ENCODE results near the gene KATNB1.
"Not testable (repeated sequence)": the region's sequence is repeated elsewhere in the genome, so short reads cannot be mapped to it uniquely, and the experiment has no call there.

Gene KATNB1

DNA sequence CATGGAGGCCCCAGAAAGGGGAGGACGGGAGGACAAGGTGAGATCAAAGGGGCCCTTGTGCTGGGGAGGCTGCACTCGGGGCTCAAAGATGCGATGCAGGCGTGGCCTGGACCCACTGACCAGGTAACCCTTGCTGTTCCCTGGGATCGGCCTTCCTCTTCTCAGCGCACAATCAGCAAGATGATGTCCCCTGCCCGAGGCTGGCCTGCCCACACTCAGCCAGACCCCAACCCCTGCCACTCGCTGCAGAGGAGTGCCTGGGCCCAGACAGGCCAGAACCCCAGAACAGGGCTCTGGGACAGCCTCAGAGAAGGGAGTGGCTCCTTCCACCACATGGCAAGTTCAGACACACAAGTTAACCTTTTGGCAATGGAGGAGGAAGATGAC is 51.9 kb downstream of the KATNB1 start:
- peaks cover 2% of the 10 kb centered on the region for H3K27me3 Mint-ChIP-seq
- H3K4me1 Mint-ChIP-seq (ENCODE audit: low read depth) = no peaks in the 10 kb centered on the region
- no peaks in the 10 kb centered on the region for H3K36me3 Mint-ChIP-seq
- H3K27ac Mint-ChIP-seq = no peak overlapping the region
- no peaks in the 10 kb centered on the region for H3K9me3 Mint-ChIP-seq (ENCODE audit: low read depth)
- H3K4me3 Mint-ChIP-seq = no peak overlapping the region

GRCh38 chr16:57788252-57788841 is 52.8 kb downstream of the KATNB1 start:
- Mint-ChIP-seq H3K9me3 (ENCODE audit: low read depth) (no peaks in the 10 kb centered on the region), H3K4me3 (no peak overlapping the region), H3K36me3 (no peaks in the 10 kb centered on the region), H3K4me1 (ENCODE audit: low read depth) (no peaks in the 10 kb centered on the region), H3K27ac (no peak overlapping the region), H3K27me3 (peaks cover 2% of the 10 kb centered on the region)

- Mint-ChIP-seq H3K4me3 (no peak overlapping the region), H3K27me3 (peaks cover 2% of the 10 kb centered on the region), H3K9me3 (ENCODE audit: low read depth) (no peaks in the 10 kb centered on the region), H3K36me3 (no peaks in the 10 kb centered on the region), H3K4me1 (ENCODE audit: low read depth) (no peaks in the 10 kb centered on the region), H3K27ac (no peak overlapping the region)
Observed at GRCh38 chr16:57788951-57789350, 53.4 kb downstream of the KATNB1 start.

DNA sequence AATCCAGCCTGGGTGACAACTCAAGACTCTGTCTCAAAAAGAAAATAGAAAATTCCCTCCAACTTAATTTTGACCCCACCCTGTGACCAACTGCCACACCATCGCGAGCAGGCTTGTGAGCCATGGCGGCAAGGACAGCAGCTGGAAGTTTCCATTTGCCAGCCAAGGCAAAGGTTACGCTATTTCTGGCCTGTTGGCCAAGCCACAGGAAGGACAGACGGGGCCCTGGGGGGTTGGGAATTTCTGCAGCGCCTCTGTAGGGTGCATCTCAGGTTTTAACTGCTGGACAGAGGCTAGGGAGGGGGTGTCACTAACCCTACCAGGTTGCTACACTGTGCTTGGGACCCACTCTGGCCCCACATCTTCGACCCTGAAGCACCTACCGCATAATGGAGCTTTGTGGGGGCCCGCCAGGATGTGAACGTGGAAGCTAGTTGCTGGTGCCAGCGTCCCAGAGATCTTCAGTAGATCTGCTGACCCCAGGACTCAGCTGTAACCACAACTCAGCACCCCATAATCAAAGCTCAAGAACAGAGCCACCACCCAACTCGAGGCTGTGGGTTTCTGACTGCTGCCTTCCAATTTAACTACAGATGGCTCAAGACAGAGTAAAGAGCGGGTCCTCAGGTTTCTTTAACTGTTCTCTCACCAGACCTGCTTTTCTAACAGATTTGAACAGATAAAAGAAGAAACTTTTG is 55.8 kb downstream of the KATNB1 start:
- no peak overlapping the region for H3K27ac Mint-ChIP-seq
- no peak overlapping the region for H3K4me3 Mint-ChIP-seq
- H3K9me3 Mint-ChIP-seq (ENCODE audit: low read depth) = no peaks in the 10 kb centered on the region
- peaks cover 2% of the 10 kb centered on the region for H3K27me3 Mint-ChIP-seq
- no peaks in the 10 kb centered on the region for H3K4me1 Mint-ChIP-seq (ENCODE audit: low read depth)
- no peaks in the 10 kb centered on the region for H3K36me3 Mint-ChIP-seq

DNA sequence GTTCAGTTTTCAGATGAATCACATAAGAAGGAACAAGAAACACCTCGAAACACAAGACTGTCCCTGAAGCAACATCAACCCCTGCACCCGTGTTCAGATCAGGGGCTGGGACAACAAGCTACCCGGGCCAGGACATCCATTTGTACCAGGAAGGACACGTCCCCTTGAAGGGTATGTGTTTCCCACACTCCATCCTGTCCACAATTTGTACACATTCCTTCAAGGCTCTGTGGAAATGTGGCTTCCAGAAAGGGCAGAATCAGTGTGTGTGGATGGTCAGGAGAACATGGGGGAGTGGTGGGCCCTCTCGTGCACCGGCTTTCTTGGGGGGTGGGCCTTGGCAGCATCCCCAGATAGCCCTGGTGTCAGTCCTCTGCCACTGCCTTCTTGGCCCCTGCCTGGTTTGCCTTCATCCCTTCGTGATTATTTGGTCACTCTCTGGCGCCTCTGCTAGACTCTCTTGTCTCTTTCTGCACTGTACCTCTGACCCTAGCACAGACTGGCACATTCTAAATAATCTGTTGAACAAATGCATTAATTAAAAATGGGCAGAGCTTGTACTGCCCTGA is 56.4 kb downstream of the KATNB1 start:
- Mint-ChIP-seq H3K36me3 (no peaks in the 10 kb centered on the region), H3K27ac (no peak overlapping the region), H3K27me3 (peaks cover 2% of the 10 kb centered on the region), H3K4me1 (ENCODE audit: low read depth) (no peaks in the 10 kb centered on the region), H3K9me3 (ENCODE audit: low read depth) (no peaks in the 10 kb centered on the region), H3K4me3 (no peak overlapping the region)

GRCh38 chr16:57794849-57795430 is 59.4 kb downstream of the KATNB1 start:
- H3K27me3 Mint-ChIP-seq = peaks cover 2% of the 10 kb centered on the region
- no peak overlapping the region for H3K4me3 Mint-ChIP-seq
- H3K4me1 Mint-ChIP-seq (ENCODE audit: low read depth) = peaks cover 11% of the 10 kb centered on the region
- no peaks in the 10 kb centered on the region for H3K9me3 Mint-ChIP-seq (ENCODE audit: low read depth)
- H3K27ac Mint-ChIP-seq = no peak overlapping the region
- H3K36me3 Mint-ChIP-seq = no peaks in the 10 kb centered on the region

- peaks cover 4% of the 10 kb centered on the region for H3K27me3 Mint-ChIP-seq
- no peaks in the 10 kb centered on the region for H3K36me3 Mint-ChIP-seq
- H3K4me1 Mint-ChIP-seq (ENCODE audit: low read depth) = peaks cover 15% of the 10 kb centered on the region
- H3K27ac Mint-ChIP-seq = no peak overlapping the region
- H3K4me3 Mint-ChIP-seq = no peak overlapping the region
- H3K9me3 Mint-ChIP-seq (ENCODE audit: low read depth) = no peaks in the 10 kb centered on the region
Observed at GRCh38 chr16:57795431-57795878, 59.9 kb downstream of the KATNB1 start.

GRCh38 chr16:57796014-57796413 is 60.4 kb downstream of the KATNB1 start:
- H3K27me3 Mint-ChIP-seq; H3K4me3 Mint-ChIP-seq; H3K9me3 Mint-ChIP-seq (ENCODE audit: low read depth); H3K27ac Mint-ChIP-seq; H3K36me3 Mint-ChIP-seq: not testable (repeated sequence)
- peaks cover 21% of the 10 kb centered on the region for H3K4me1 Mint-ChIP-seq (ENCODE audit: low read depth)

GRCh38 chr16:57797216-57797525 is 61.6 kb downstream of the KATNB1 start:
- peaks cover 4% of the 10 kb centered on the region for H3K27me3 Mint-ChIP-seq
- no peaks in the 10 kb centered on the region for H3K9me3 Mint-ChIP-seq (ENCODE audit: low read depth)
- H3K36me3 Mint-ChIP-seq = no peaks in the 10 kb centered on the region
- H3K4me1 Mint-ChIP-seq (ENCODE audit: low read depth) = peaks cover 21% of the 10 kb centered on the region
- no peak overlapping the region for H3K4me3 Mint-ChIP-seq
- no peak overlapping the region for H3K27ac Mint-ChIP-seq

DNA sequence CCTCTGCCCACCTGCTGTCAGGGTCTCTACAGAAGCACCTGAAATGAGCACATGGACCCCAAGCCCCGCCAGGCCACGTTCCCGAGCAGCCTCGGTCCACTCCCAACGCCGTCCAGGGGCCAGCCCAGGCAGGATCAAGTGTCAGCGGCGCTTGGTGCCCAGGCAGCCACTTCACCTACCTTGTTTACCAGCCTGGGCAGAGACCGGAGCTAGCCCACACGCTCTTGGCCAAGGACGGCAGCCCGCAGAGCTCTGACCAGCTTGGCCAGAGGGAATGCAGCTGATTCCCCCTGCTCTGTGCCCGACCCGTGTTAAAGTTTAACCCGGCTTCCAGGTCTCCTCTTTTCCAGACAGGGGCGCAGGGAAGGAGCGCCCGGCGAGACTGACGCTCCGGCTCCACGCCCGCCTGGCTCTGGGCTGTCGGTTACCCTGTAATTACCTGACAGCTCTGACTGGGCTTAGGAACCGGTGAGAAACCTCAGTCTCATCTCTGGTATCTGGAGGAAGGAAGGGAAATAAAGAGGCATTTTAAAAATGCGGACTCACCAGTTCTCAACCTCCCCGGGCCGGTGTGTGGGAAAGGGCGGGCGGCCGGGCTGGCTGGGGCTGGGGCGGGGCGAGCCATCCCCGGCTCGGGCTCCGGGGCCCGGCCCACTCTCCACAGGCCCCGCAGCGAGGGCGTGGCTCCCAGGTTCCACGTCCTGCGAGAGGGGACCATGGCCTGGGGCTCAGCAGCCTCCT is 62.1 kb downstream of the KATNB1 start:
- no peaks in the 10 kb centered on the region for H3K9me3 Mint-ChIP-seq (ENCODE audit: low read depth)
- H3K27me3 Mint-ChIP-seq = peaks cover 5% of the 10 kb centered on the region
- no peak overlapping the region for H3K4me3 Mint-ChIP-seq
- peaks cover 24% of the 10 kb centered on the region for H3K4me1 Mint-ChIP-seq (ENCODE audit: low read depth)
- H3K27ac Mint-ChIP-seq = no peak overlapping the region
- no peaks in the 10 kb centered on the region for H3K36me3 Mint-ChIP-seq

DNA sequence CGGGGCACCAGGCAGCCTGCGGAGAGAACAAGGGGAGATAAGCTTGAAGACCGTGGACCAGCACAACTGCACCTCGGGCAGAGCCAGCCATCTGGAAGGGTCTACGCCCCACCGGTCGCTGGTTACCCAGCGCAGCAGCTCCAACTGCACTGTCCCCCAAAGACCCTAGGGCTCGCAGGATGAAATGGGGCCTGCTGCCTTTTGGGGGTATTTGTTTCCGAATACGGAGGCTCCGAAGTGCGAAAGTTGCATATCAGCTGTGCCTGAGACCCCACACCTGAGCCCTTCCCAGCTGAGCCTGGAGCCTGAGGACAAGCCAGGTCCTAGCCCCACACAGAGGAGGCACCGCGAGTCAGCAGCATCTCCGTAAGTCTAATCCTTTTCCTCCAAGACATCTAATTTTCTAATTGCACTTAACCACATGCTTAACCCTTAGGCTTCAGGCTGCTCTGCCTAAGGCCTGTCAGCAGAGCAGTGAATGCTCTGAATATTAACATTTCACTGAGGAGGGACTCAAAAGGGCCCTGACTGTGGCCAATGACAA is 62.8 kb downstream of the KATNB1 start:
- Mint-ChIP-seq H3K36me3 (no peaks in the 10 kb centered on the region), H3K9me3 (ENCODE audit: low read depth) (no peaks in the 10 kb centered on the region), H3K27me3 (peaks cover 8% of the 10 kb centered on the region), H3K4me1 (ENCODE audit: low read depth) (peaks cover 27% of the 10 kb centered on the region), H3K4me3 (no peak overlapping the region), H3K27ac (no peak overlapping the region)

DNA sequence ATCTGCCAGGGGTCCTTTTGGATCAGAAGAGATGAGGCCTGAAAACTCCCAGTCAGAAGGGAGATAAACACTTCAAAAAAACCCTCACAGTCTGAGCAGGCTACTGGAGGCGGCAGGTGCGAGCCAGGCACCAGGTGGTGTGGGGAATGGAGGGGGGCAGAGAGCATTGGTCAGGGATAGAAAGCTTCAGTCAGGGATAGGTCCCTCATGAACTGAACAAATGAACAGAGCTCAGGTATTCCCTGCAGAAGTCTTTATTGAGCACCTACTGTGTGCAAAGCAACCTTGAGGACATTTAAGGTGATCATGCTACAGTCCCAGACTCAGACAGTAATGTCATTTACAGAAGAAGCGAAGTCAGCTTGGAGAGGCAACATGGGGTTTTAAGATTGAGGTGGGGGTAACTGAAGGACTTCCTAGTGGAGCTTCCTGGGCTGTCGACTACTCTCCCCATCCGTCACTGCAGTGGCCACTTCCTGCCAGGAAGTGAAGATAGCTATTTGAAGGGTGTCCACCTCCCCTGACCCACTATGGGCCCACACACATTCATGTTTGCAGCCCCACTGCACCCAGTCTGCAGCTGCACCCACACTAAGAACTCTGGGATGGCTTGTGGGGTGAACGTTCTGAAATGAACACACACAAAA is 63.5 kb downstream of the KATNB1 start:
- Mint-ChIP-seq H3K9me3 (ENCODE audit: low read depth) (no peaks in the 10 kb centered on the region), H3K4me3 (no peak overlapping the region), H3K27ac (no peak overlapping the region), H3K36me3 (no peaks in the 10 kb centered on the region), H3K4me1 (ENCODE audit: low read depth) (peaks cover 27% of the 10 kb centered on the region), H3K27me3 (peaks cover 8% of the 10 kb centered on the region)

- H3K27me3 Mint-ChIP-seq = peaks cover 8% of the 10 kb centered on the region
- peaks cover 27% of the 10 kb centered on the region for H3K4me1 Mint-ChIP-seq (ENCODE audit: low read depth)
- H3K27ac Mint-ChIP-seq = no peak overlapping the region
- no peaks in the 10 kb centered on the region for H3K9me3 Mint-ChIP-seq (ENCODE audit: low read depth)
- H3K4me3 Mint-ChIP-seq = no peak overlapping the region
- H3K36me3 Mint-ChIP-seq = no peaks in the 10 kb centered on the region
Observed at GRCh38 chr16:57799600-57800199, 64.1 kb downstream of the KATNB1 start.

All from activated naive CD8-positive, alpha-beta T cell (primary cell).